Stimulated activated CD4-positive, alpha-beta T cell treated with anti-CD3 and anti-CD28 coated beads, Interleukin-12 subunit alpha, Interleukin-12 subunit beta, amount 100 ng/mL, for 24 hours (primary cell): ENCODE measurements around the gene CFAP68.
"Not testable (repeated sequence)": the region's sequence is repeated elsewhere in the genome, so short reads cannot be mapped to it uniquely, and the experiment has no call there.

Source experiments
- DNase-seq, 2 experiments: peaks; one replicate each; pipeline ENCODE4 v3.0.0-alpha.2; 2020; ENCODE audit warnings: low read depth in 2 of 2

Gene CFAP68

DNA sequence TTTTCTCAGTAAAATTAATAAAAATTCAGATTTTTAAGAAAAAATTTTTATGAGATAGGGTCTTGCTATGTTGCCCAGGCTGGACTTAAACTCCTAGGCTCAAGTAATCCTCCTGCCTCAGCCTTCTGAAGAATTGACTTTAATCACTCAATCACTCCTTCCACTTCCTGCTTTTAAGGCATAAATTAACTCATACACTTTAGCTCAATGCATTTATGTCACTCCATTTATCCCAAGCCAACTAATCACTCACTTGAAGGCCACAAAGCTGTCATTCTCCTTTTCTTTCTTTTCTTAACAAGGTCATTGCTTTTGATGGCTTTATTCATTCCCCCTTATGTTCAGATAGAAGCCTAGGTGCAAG lies 8.8 kb upstream of the CFAP68 start:
- DNase-seq: no peak

DNA sequence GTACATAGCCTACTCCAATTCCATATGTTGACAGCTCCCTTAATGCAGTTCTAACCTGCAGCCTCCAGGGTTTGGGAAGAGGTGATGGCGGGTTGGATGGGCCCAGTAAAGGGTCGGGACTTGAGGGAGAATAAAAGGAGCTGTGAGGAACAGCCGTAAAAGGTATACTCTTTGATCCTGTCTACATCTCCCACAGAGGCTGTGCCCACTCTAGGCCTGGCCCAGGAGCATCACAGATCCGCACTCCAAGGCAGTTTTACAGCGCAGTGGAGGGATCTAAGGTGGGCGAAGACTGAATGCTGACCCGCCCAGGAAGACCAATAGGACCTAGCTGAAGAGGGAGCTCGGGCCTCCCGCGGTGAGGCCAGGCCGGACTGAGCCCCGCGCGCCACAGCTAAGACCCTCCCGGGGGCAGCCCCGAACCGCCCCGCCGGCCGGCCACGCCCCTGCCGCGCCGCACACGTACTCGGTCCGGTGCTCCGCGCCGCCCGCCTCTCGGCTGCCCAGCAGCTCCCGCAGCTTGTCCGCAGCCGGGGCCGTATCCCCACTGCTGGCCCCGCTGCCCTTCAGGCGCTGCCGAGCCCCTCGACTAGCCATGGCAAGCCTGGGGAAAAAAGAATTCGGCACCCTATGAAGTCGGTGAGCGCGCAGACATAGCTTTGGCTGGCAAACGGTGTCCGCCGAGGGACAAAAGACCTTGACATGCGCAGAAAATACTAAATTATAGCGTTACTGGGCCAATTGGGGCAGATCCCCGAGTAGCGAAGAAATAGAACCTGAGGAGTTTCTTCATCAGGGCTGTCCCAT lies 8.3 kb upstream of the CFAP68 start, which contains the start of gene ALG9:
Gene ALG9, minus strand, starts transcription at position 696 of the 807 bp plus-strand sequence. Its CDS starts 99 bp downstream, at position 597.
- peak; percentile 80 to 92 for DNase-seq

DNA sequence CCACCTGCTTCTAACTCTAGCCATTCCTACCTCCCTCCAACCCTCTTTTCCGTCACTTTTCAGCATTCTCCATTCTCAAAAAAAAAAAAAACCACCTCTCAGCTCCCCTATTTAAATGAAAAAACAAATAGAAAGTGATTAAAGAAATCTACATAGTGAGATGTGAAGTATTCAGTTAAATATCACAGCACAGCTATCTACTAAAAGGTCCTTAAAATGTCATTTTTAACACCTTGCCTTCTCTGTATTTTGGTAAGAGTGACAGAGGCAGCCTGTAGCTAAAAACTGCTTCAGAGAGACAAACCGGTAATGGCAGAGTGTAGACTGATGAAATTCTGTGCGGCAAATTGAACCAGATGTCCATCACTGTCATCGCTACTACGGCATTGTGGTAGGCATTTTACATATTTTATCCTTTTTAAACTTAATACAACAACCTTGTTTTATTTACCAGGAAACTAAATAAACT lies 7.6 kb upstream of the CFAP68 start:
- no peak for DNase-seq

DNA sequence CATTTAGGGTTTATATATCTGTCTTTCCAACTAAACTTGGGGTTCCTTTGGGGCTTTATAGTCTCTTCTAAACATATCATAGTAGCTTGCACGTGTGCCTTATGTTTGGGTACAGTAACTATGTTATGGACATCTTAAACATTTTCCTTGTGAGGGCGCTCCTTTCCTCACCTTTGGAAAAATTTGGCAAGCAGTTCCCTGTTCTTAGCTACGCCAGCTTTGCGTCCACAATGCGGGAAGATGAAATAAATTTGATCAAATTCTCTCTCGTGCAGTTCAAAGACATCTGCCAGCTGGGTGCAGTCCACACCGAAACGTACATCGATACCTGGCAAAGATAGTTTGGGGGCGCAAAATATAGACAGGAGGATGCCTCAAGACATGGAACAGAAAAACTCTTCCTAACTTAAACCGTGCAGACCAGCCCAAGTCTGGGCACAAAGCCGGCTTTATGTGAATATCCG lies 924 bp upstream of the CFAP68 start:
- no peak for DNase-seq

DNA sequence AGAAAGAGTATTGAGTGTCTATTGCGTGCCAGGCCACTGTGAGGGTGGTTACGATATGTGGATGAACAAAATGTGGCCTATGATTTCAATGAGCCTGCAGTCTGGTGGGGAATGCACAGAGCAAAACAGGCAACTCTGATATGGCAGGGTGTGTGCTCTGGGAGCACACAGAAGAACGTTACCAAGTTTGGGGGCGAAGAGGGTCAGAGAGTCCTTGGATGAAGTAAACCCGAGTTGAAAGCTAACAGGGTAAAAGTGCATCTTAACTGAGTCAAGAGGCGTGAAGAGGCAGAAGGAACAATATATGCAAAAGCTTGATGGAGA lies 258 bp downstream of the CFAP68 start:
- DNase-seq: no peak

DNA sequence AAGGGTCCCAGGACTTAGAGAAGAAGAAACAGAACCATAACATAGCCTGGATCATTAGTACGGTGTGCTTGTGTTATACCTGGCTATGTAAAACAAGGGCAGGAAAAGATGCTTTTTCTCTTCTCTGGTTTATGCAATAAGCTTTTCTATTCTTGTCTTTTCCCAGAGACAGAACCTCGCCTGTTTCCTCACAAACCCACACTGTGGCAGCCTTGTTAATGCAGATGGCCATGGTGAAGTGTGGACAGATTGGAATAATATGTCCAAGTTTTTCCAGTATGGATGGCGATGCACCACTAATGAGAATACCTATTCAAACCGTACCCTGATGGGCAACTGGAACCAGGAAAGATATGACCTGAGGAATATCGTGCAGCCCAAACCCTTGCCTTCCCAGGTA lies 2.9 kb downstream of the CFAP68 start:
- DNase-seq: no peak

DNA sequence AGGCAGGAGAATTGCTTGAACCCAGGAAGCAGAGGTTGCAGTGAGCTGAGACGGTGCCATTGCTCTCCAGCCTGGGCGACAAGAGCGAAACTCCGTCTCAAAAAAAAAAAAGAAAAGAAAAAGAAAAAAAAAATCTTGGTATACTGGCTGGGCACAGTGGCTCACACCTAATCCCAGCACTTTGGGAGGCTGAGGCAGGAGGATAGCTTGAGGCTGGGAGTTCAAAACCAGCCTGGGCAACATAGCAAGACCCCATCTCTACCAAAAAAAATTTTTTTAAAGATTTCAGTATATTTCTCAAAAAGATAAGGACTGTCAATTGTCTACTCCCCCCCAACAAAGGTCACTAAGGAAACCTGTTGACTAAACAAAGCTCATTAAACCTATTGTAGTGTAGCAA lies 5.7 kb downstream of the CFAP68 start:
- not testable (repeated sequence) for DNase-seq

DNA sequence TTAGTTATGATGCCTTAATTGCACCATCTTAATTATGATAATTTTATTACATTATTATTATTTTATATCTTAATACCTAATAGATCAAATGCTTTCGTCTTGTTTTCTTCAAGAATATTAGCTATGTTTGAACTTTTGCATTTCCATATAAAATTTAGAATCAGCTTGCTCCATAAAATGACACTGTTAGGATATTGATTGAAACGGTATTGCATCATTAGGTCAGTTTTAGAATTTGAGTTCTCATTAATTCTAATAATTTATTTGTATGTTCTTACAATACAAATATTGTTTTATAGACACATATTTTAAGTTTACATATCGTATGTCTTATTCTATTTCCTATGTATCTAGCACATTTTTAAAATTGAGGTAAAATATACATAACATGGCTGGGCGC lies 6.7 kb downstream of the CFAP68 start:
- no peak for DNase-seq

DNA sequence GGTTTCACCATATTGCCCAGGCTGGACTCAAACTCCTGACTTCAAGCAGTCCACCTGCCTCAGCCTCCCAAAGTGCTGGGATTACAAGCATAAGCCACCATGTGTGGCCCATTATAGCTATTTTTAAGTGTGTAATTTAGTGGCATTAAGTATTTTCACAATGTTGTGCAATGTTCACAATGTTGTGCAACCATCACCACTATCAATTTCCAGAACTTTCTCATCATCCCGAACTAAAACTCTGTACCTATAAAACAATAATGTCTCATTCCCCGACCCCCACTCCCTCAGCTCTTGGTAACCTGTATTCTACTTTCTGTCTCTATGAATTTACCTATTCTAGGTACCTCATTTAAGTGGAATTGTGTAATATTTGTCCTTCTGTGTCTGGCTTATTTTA lies 7.5 kb downstream of the CFAP68 start:
- DNase-seq: no peak

DNA sequence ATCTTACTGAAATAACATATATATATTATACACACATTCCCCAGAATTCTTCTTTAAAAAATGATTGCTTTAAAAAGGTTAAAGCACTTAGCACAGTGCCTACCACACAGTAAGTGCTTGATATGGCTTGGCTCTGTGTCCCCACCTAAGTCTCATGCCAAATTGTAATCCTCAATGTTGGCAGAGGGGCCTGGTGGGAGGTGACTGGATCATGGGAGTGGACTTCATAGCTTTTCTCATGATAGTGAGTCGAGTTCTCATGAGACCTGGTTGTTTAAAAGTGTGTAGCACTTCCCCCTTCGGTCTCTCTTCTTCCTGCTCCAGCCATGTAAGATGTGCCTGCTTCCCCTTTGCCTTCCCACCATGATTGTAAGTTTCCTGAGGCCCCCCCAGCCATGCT lies 26.1 kb downstream of the CFAP68 start:
- DNase-seq: no peak

DNA sequence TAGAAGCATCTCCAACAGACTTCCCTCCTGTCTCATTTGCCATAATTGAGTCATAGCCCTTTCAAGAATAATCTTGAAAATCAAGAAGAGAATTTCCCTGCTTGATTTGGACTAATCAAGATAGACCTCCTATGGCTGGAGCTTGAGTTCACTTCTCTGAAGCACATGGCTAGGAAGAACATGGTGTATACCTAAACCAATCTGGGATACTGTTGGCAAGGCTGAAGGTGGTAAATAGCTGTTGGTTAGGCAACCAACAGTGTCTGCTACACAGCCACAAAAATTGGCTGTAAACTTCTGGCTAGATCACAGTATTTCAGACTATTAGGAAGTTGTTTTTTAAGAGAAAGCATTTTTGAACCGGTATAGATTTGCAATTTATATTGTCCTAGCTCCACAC lies 27.3 kb downstream of the CFAP68 start:
- DNase-seq: no peak

DNA sequence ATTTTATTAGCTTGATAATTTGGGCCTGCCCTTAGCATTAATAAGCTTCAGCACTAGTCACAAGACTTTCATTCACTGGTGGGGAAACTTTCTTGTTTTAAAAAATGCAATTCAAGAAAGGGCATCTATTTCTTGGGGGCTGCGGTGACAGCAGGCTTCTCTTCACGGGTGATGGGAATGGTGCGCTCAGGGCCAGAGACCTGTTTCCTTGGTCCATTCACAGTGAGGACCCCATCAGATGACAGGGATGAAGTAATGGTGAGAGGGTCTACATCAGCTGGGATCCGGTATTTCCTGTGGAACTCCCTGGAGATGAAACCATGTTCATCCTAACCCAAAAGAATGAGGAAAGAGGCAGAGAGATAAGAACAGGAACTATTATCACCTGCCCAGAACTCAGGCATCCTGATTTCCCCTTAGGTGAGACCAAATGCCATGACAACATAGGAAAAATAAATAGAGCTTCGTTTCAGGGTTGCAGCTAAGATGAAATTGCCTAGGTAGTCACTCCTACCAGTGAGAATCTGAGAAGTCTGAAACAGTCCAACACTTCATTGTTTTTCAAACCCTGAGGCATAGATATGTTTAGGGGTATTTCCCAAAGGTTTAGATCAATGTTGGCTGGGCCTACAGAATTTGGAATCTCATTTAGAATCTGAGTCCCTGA lies 29.4 kb downstream of the CFAP68 start:
- no peak for DNase-seq

DNA sequence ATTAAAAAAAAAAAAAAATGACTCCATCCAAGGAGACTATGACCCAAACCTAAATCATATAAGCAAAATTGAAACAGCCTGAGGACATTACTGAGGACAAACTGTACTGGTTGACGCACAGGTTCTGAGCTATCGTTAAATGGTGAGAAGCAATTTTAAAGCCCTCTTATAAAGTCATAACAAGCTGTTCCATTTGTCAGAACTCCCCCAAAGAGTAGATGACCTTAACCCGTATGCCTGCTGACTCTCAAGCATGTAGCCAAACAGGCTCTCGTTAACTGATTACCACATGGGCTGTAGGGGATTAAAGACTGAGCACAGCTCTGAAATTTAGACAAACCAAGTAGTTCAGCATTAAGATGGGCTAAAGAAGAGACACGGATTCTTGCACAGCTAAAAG lies 30.0 kb downstream of the CFAP68 start:
- DNase-seq: no peak

DNA sequence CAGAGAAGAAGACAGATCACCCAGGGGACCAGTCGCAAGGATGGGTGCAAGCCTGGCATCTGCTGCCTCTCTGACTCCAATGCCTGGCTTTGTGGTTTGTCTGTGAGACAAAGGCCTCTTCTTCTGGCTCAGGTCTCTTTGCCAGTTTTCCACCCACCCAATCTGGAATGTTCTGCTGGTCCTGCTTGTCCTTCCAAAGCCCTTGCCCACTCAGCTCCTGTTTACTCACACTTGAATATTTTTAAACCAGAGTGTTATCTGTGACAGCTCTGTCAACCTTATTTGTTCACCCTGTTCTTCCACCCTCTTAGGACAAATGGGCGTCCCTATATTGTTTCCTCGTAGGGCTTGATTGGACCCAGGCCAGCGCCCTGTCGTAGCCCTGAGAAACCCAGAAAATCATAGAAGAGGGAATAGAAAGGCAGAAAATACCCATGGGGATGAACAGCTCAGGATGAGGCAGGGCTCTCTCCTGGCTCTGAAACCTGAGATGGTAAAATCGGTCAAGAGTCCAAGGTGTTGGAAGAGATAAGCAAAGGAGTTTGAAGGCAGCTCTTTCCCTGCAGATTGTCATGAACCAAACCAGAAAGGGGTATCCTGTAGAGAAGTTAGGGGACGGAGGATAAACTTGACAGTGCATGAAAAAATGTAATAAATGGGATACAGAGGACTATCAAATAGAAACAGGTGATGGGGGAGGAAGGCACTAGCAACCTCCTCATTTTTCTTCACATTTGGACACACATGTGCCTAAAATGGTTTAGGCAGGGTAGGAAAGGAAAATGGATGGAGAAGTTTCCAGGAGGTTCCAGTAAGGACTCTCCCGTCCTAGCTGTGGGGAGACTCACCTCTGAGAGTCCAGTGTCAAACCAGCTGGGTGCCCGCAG lies 31.6 kb downstream of the CFAP68 start:
- no peak for DNase-seq

DNA sequence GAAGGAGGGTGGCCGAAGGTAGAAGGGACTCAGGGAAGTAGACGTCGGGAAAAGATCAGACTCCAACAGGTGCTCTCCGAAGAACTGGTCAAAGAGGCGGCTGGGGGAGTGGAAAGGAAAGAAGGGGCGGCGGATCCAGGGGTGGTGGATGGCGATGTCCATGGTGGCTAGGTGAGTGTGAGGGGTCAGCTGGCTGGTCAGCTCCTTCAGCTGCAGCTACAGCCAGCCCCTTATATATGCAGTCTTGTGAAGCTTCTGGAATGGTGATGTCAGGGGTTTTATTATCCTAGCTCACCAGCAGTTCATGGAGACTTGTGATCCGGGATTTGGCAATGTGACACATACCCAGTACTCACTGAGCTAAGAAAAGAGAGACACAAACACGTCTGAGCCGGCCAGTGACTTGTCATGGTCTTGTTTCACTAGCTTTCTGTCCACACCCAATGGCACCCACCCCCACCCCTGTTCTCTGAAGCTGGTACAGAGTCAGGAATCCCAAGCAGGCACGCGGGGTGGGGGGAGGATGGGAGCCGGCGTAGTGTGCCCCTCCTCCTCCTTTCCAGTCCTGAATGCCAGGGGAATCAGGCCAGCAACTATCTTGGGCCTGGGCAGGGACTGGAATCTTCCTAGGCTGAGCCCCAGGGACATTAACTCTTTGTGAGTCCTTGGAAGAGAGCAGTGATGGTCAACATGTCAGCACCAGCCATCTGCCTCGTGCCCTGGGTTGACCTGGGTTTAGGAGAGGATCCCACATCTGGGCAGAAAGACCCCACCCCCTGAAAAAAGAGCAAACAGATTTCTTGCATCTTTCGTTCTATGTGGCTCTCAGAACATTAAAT lies 32.4 kb downstream of the CFAP68 start, which contains the start of gene CRYAB:
Gene CRYAB, minus strand, starts transcription at position 208 of the 839 bp plus-strand sequence. Its CDS starts 46 bp downstream, at position 162.
- no peak for DNase-seq

DNA sequence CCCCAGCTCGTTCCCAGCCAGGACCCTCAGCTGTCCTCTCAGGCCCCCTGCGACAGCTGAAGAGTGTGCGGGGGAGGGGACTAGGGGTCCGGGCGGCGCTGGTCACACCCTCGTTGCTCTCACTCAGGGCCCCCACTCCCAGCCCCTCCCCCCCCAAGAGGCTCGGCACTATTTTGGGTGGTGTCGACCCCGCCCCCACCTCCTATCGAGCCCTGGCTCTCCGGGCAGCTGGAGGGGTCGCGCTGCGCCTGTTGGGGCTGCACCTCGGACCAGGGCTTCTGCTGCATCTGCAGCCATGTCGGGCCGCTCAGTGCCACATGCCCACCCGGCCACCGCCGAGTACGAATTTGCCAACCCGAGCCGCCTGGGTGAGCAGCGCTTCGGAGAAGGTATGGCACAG lies 33.2 kb downstream of the CFAP68 start, which contains the start of gene HSPB2:
Gene HSPB2, plus strand, starts transcription at position 200 of the 400 bp plus-strand sequence. Its CDS starts 96 bp downstream, at position 296.
- no peak for DNase-seq

DNA sequence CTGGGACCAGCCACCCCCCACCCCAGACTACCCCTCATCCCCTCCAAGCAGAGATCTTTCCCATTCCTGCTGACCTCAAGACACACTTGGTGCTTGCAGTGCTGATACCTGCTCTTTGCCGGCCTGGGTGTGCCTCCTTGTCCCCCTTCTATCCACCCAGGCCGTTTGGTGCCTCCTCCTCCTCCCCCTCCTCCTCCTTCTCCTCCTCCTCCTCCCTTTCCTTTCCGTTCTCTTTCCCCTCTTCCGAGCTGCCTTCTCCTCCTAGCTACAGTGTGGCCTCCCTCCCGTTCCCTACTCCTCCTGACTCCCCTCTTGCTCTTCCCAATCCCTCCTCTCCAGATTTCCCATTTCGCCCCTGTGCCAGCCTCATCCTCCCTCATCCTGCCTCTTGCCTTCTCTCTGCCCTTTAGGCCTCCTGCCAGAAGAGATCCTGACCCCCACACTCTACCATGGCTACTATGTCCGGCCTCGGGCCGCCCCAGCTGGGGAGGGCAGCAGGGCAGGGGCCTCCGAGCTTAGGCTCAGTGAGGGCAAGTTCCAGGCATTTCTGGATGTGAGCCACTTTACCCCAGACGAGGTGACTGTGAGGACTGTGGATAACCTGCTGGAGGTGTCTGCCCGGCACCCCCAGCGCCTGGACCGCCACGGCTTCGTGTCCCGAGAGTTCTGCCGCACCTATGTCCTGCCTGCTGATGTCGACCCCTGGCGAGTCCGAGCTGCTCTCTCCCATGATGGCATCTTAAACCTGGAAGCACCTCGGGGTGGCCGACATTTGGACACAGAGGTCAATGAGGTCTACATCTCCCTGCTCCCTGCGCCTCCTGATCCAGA lies 33.9 kb downstream of the CFAP68 start:
- DNase-seq: no peak

DNA sequence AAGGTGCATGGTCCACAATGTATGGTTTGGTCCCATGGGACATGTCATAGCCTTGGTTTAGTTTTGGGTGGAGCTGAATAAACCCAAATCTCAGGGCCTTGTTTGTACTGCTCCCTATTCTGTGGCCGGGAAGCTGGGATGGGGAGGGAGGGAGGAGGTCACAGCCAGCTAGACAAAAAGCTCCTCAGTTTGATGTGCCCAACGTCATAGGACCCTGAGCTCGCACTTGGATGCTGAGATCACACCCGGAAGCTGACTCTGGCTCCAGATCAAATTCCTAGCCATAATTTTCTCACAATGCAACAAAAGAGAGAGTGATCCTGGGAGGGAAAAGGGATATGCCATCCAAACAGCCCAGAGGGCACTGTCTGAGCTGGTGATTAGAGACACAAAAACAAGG lies 34.7 kb downstream of the CFAP68 start:
- no peak for DNase-seq

DNA sequence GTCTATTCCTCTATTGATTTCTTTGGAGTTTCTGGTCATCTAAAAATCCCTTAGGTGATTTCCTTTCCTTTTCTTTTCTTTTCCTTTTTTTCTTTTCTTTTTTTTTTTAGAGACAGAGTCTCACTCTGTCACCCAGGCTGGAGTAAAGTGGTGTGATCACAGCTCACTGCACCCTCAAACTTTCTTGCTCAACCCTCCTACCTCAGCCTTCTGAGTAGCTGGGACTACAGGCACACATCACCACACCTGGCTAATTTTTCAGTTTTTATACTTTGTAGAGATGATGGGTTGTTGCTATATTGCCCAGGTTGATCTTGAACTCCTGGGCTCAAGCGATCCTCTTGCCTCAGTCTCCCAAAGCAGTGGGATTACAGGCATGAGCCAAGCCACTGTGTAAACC lies 37.4 kb downstream of the CFAP68 start:
- no peak for DNase-seq

DNA sequence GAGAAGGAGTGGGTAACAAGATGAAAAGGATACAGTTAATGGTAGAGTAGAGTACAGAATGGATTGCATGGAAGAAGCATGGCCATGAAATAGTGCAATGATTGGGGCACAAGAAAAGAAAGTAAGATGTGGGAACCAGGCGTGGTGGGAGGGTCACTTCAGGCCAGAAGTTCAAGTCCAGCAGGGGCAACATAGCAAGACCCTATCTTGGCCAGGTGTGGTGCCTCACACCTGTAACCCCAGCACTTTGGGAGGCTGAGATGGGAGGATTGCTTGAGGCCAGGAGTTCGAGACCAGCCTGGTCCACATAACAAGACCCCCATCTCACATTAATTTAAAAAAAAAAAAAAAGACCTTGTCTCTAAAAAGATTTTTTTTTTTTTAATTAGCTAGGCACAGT lies 38.0 kb downstream of the CFAP68 start:
- DNase-seq: no peak
